HUES48 (cell line): Measurements from ENCODE around the gene LAMC2.

Experiments used
- H3K27ac ChIP-seq: one replicate; pipeline ENCODE4 v1.7.0; 2013; ENCODE audit warnings: low read depth, low read length, inconsistent platforms
- H3K27me3 ChIP-seq: 2 replicates; pipeline ENCODE4 v1.6.1; 2013; ENCODE audit warnings: mild to moderate bottlenecking, low read length; ENCODE audit not compliant: control insufficient read depth, insufficient read depth
- H3K36me3 ChIP-seq: 2 replicates; pipeline ENCODE4 v1.6.1; 2013; ENCODE audit warnings: low read length; ENCODE audit not compliant: control insufficient read depth, insufficient read depth
- H3K4me1 ChIP-seq: 2 replicates; pipeline ENCODE4 v1.6.1; 2013; ENCODE audit warnings: mild to moderate bottlenecking, low read length; ENCODE audit not compliant: control insufficient read depth, insufficient read depth
- H3K4me3 ChIP-seq: 2 replicates; pipeline ENCODE4 v1.5.1; 2013; ENCODE audit warnings: mild to moderate bottlenecking, low read depth, low read length
- H3K9ac ChIP-seq: 2 replicates; pipeline ENCODE4 v1.6.1; 2013; ENCODE audit warnings: mild to moderate bottlenecking, low read depth, low read length, moderate library complexity
- H3K9me3 ChIP-seq: 2 replicates; pipeline ENCODE4 v1.6.1; 2013; ENCODE audit warnings: low read length; ENCODE audit not compliant: control insufficient read depth, insufficient read depth

The LAMC2 gene

DNA sequence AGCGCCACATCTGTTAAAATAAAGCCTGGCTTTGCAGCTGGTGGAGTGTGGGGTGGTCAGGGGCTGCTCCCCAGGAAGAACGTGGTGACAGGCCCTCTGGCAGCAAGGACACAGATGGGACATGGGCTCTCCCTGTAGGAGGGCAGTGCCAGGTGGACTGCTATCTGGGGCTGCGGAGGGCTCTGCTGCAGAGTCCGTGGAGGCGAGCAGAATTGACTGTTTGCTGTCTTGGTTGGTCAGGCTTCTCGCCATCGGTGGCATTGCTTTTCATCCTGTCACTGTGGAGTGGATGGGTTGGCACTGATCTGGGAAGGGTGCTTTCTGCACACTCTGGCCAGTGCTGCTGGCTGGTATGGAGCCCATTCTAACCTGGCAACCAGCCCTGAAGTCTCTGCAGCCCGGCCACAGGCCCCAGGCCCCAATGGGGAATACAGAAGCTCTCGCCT lies 103.0 kb downstream of the LAMC2 start:
- H3K27me3 ChIP-seq, result no peaks in the 10 kb centered on the region
- no peaks in the 10 kb centered on the region for H3K36me3 ChIP-seq
- H3K27ac ChIP-seq, result no peak overlapping the region
- no peak overlapping the region for H3K4me3 ChIP-seq
- H3K4me1 ChIP-seq, result peaks cover 29% of the 10 kb centered on the region
- H3K9me3 ChIP-seq, result no peaks in the 10 kb centered on the region
- H3K9ac ChIP-seq, result no peak overlapping the region

- H3K4me3 ChIP-seq, result no peak overlapping the region
- no peaks in the 10 kb centered on the region for H3K36me3 ChIP-seq
- no peaks in the 10 kb centered on the region for H3K27me3 ChIP-seq
- no peaks in the 10 kb centered on the region for H3K9me3 ChIP-seq
- peaks cover 30% of the 10 kb centered on the region for H3K4me1 ChIP-seq
- no peak overlapping the region for H3K27ac ChIP-seq
- H3K9ac ChIP-seq, result no peak overlapping the region
Measured at GRCh38 chr1:183290628-183291027, 104.6 kb downstream of the LAMC2 start.

- peak overlapping the region; percentile 43 for H3K27ac ChIP-seq
- peak overlapping the region; percentile 10; the same call in 1 of the 2 replicates for H3K9ac ChIP-seq
- H3K9me3 ChIP-seq, result no peaks in the 10 kb centered on the region
- no peaks in the 10 kb centered on the region for H3K27me3 ChIP-seq
- H3K36me3 ChIP-seq, result no peaks in the 10 kb centered on the region
- H3K4me1 ChIP-seq, result peaks cover 30% of the 10 kb centered on the region
- no peak overlapping the region for H3K4me3 ChIP-seq
Measured at GRCh38 chr1:183291216-183291762, 105.2 kb downstream of the LAMC2 start.

GRCh38 chr1:183291802-183292514 lies 105.9 kb downstream of the LAMC2 start:
- Histone ChIP-seq H3K27me3 (no peaks in the 10 kb centered on the region), H3K27ac (peak overlapping the region; percentile 51), H3K9ac (peak overlapping the region; percentile 10; the same call in 1 of the 2 replicates), H3K36me3 (no peaks in the 10 kb centered on the region), H3K9me3 (no peaks in the 10 kb centered on the region), H3K4me3 (no peak overlapping the region), H3K4me1 (peaks cover 30% of the 10 kb centered on the region)

DNA sequence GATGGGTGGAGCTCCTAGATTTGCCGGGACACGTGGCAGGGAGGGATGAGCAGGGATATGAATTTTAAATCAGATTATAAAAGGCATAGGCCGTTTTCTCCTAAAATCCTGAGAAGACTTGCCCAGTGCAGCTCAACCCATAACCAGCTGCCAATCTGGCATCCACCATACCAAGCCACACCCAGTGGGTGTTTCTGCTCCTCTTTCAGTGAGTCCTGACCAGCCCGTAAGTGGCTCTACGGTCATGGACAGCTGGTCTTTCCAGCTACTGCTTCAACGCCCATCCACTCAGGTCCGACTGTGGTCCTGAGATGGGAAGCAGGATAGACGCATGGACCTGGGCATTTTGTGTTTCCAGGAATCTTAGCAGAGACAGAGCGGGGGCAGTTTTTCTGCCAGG lies 107.2 kb downstream of the LAMC2 start:
- H3K27ac ChIP-seq, result no peak overlapping the region
- no peaks in the 10 kb centered on the region for H3K27me3 ChIP-seq
- no peak overlapping the region for H3K9ac ChIP-seq
- no peaks in the 10 kb centered on the region for H3K9me3 ChIP-seq
- no peak overlapping the region for H3K4me3 ChIP-seq
- peaks cover 30% of the 10 kb centered on the region for H3K4me1 ChIP-seq
- no peaks in the 10 kb centered on the region for H3K36me3 ChIP-seq

- H3K4me1 ChIP-seq, result peaks cover 30% of the 10 kb centered on the region
- peak overlapping the region; percentile 40 for H3K27ac ChIP-seq
- H3K27me3 ChIP-seq, result no peaks in the 10 kb centered on the region
- H3K4me3 ChIP-seq, result no peak overlapping the region
- no peak overlapping the region for H3K9ac ChIP-seq
- no peaks in the 10 kb centered on the region for H3K36me3 ChIP-seq
- H3K9me3 ChIP-seq, result no peaks in the 10 kb centered on the region
Measured at GRCh38 chr1:183293876-183294275, 107.8 kb downstream of the LAMC2 start.
